ENCODE results near the gene CNKSR1. TPM values are rescaled to one million over a fixed set of nuclear protein-coding genes. Genes with fewer than 3 reads are reported as not detected.
A peak's percentile ranks its signal among the peaks of the same experiment; 100 is the strongest.

CNKSR1 gene
- total and polyA plus RNA-seq, 2 donors (not counting 1 experiment from before 2014, with no cell fraction given) = not detected

DNA sequence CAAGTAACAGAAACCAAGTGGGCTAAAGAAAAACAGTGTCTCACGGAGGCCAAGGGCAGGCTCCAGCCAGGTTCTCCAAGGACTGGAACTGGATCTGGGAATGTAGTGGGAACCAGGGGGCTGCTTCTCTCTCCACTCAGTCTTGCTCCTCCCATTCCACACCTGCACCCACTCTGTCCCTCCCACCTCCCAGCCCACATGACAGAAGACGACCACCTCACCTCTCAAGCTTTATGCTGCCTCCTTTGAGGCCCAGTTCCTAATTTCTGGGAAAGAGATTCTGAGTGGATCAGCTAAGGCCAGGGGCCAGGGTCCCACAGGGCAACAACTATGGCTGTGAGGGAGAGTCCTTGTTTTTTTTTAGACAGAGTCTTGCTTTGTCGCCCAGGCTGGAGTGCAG is 38.0 kb downstream of the CNKSR1 start:
- H3K9me3 ChIP-seq (ENCODE audit: control insufficient read depth, insufficient read depth, low read depth, low read length) = no peaks in the 10 kb centered on the region
- DNase-seq (ENCODE audit: low read depth in 2 of 2) = no peak
- no peaks in the 10 kb centered on the region for H4K20me1 ChIP-seq (ENCODE audit: control insufficient read depth, extremely low read depth, insufficient read depth, low read length)
- H2AFZ ChIP-seq (ENCODE audit: low read length) = no peak overlapping the region
- H3K79me2 ChIP-seq (ENCODE audit: control insufficient read depth, insufficient read depth, low read length) = no peaks in the 10 kb centered on the region
- H3K27ac ChIP-seq (ENCODE audit: insufficient read depth, low read length) = no peak overlapping the region
- no peak overlapping the region for H3K4me2 ChIP-seq (ENCODE audit: extremely low read depth, insufficient read depth, low read length)
- peaks cover 12% of the 10 kb centered on the region for H3K27me3 ChIP-seq (ENCODE audit: control insufficient read depth, insufficient read depth, low read length)
- TF ChIP-seq, protein P1, sequence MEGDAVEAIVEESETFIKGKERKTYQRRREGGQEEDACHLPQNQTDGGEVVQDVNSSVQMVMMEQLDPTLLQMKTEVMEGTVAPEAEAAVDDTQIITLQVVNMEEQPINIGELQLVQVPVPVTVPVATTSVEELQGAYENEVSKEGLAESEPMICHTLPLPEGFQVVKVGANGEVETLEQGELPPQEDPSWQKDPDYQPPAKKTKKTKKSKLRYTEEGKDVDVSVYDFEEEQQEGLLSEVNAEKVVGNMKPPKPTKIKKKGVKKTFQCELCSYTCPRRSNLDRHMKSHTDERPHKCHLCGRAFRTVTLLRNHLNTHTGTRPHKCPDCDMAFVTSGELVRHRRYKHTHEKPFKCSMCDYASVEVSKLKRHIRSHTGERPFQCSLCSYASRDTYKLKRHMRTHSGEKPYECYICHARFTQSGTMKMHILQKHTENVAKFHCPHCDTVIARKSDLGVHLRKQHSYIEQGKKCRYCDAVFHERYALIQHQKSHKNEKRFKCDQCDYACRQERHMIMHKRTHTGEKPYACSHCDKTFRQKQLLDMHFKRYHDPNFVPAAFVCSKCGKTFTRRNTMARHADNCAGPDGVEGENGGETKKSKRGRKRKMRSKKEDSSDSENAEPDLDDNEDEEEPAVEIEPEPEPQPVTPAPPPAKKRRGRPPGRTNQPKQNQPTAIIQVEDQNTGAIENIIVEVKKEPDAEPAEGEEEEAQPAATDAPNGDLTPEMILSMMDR (conservative IDR thresholded peaks at IDR 0.05 in 1 of 2, IDR thresholded peaks at IDR 0.05 in 1 of 2; ENCODE audit: low read depth in 1 of 2, low read length in 2 of 2) = no peak
- no peak for TF ChIP-seq EZH2 (IDR thresholded peaks at IDR 0.05; ENCODE audit: low read length, missing control alignments)
- H3K4me1 ChIP-seq (ENCODE audit: control insufficient read depth, extremely low read depth, insufficient read depth, low read length) = no peaks in the 10 kb centered on the region
- H3K36me3 ChIP-seq (ENCODE audit: control insufficient read depth, insufficient read depth, low read length) = no peaks in the 10 kb centered on the region
- H3K9ac ChIP-seq (ENCODE audit: insufficient read depth, low read length) = no peak overlapping the region
- H3K4me3 ChIP-seq (replicated peaks in 1 of 4; ENCODE audit: control extremely low read depth in 1 of 4, insufficient read depth in 1 of 4, low read depth in 3 of 4, low read length in 4 of 4) = no peak overlapping the region

DNA sequence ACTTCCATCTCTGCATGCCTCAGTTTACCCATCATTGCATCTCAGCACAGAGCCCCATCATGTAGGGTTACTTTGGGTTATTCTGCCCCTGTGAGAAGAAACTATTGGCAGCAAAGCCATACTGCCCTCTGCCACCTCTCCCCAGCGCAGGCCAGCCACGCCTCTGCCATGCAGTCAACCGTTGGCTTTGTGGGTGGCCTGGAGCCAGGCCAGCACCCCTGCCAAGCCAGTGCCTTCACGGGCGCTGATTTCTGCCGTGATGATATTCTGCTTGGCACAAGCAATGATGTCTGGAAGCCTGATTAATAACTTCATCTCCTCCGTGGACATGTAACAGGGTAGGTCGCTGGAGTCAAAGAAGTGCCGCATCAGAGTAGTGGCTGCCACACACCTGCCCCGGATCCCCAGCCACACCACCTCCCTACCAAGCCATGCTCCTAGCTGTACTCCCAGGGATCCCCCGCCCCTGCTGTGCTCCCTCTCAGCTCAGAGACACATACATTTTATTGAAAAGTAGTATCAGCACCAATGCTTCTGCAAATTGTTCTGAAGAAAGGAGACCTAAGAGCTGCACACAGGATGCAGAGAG is 41.7 kb downstream of the CNKSR1 start:
- no peaks in the 10 kb centered on the region for H3K4me1 ChIP-seq (ENCODE audit: control insufficient read depth, extremely low read depth, insufficient read depth, low read length)
- TF ChIP-seq, protein P1 (conservative IDR thresholded peaks at IDR 0.05 in 1 of 2, IDR thresholded peaks at IDR 0.05 in 1 of 2; ENCODE audit: low read depth in 1 of 2, low read length in 2 of 2) = no peak
- no peak for TF ChIP-seq EZH2 (IDR thresholded peaks at IDR 0.05; ENCODE audit: low read length, missing control alignments)
- peaks cover 31% of the 10 kb centered on the region for H3K27me3 ChIP-seq (ENCODE audit: control insufficient read depth, insufficient read depth, low read length)
- no peak for DNase-seq (ENCODE audit: low read depth in 2 of 2)
- H3K27ac ChIP-seq (ENCODE audit: insufficient read depth, low read length) = no peak overlapping the region
- H3K4me3 ChIP-seq (replicated peaks in 1 of 4; ENCODE audit: control extremely low read depth in 1 of 4, insufficient read depth in 1 of 4, low read depth in 3 of 4, low read length in 4 of 4) = no peak overlapping the region
- no peak overlapping the region for H3K4me2 ChIP-seq (ENCODE audit: extremely low read depth, insufficient read depth, low read length)
- H3K9me3 ChIP-seq (ENCODE audit: control insufficient read depth, insufficient read depth, low read depth, low read length) = no peaks in the 10 kb centered on the region
- H2AFZ ChIP-seq (ENCODE audit: low read length) = no peak overlapping the region
- H3K36me3 ChIP-seq (ENCODE audit: control insufficient read depth, insufficient read depth, low read length) = no peaks in the 10 kb centered on the region
- no peaks in the 10 kb centered on the region for H4K20me1 ChIP-seq (ENCODE audit: control insufficient read depth, extremely low read depth, insufficient read depth, low read length)
- no peaks in the 10 kb centered on the region for H3K79me2 ChIP-seq (ENCODE audit: control insufficient read depth, insufficient read depth, low read length)
- no peak overlapping the region for H3K9ac ChIP-seq (ENCODE audit: insufficient read depth, low read length)

DNA sequence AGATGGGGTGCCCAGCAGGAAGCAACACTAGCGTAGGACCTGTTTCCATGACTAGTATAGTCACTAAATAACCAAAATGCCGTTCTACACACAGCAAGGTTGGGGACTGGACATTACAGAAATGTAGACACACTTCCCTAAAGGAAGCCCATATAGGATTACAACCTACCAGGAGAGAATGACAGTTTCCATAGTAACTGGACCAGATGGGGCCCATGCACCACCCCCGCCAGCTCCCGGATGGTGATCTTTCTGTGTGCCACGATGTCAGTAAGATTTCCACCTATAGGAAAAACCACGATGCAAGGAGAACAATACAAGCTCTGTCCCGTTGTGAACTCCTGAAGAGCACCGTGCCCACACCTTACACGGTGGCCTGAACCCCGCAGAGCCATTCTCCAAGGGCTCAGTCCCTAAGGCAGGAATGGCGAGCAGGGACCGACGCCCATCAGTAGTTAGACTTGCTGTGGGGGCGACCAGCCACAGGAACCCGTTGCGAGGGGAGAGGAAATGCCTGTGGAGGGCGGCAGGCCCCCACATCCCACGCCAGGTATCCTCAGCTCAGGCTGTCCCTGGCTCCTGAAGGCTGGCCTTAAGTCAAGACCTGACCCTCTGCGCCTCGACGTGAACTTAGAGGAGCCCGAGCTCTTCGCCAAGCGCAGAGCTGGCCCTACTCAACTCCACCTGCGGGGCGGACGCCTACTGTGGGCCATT is 43.1 kb downstream of the CNKSR1 start:
- Histone ChIP-seq H4K20me1 (ENCODE audit: control insufficient read depth, extremely low read depth, insufficient read depth, low read length) (no peaks in the 10 kb centered on the region), H2AFZ (ENCODE audit: low read length) (no peak overlapping the region), H3K9me3 (ENCODE audit: control insufficient read depth, insufficient read depth, low read depth, low read length) (no peaks in the 10 kb centered on the region), H3K4me2 (ENCODE audit: extremely low read depth, insufficient read depth, low read length) (no peak overlapping the region), H3K79me2 (ENCODE audit: control insufficient read depth, insufficient read depth, low read length) (no peaks in the 10 kb centered on the region), H3K36me3 (ENCODE audit: control insufficient read depth, insufficient read depth, low read length) (no peaks in the 10 kb centered on the region), H3K9ac (ENCODE audit: insufficient read depth, low read length) (no peak overlapping the region), H3K4me3 (replicated peaks in 1 of 4; ENCODE audit: control extremely low read depth in 1 of 4, insufficient read depth in 1 of 4, low read depth in 3 of 4, low read length in 4 of 4) (no peak overlapping the region), H3K27ac (ENCODE audit: insufficient read depth, low read length) (no peak overlapping the region), H3K4me1 (ENCODE audit: control insufficient read depth, extremely low read depth, insufficient read depth, low read length) (no peaks in the 10 kb centered on the region), H3K27me3 (ENCODE audit: control insufficient read depth, insufficient read depth, low read length) (peaks cover 39% of the 10 kb centered on the region)
- DNase-seq (ENCODE audit: low read depth in 2 of 2) = peak in 1 of 2 donors; percentile 10
- TF ChIP-seq, protein P1 (conservative IDR thresholded peaks at IDR 0.05 in 1 of 2, IDR thresholded peaks at IDR 0.05 in 1 of 2; ENCODE audit: low read depth in 1 of 2, low read length in 2 of 2) = no peak
- no peak for TF ChIP-seq EZH2 (IDR thresholded peaks at IDR 0.05; ENCODE audit: low read length, missing control alignments)

Data from fibroblast of lung (primary cell).